GM12878 (cell line): ENCODE results near the gene PLXNA2. TPM values are rescaled to one million over a fixed set of nuclear protein-coding genes. Genes with fewer than 3 reads are reported as not detected.

Experiments used
- ATAC-seq: fragments of 200-7000 bp; cut with Tn5 transposase; 3 replicates; pipeline ENCODE4 v1.9.1; 2020; ENCODE audit warnings: mild to moderate bottlenecking, moderate library complexity
- BruUV-seq: library from RNA; stranded (reverse); fragments of 400-500 nt; replicated peaks from 2 replicates; lab custom pipeline; 2021; lab: Mats Ljungman, UMichigan
- CTCF ChIA-PET: fragments of 300-600 bp; sonication (Branson Sonifier 250); formaldehyde crosslinking; extraction: SDS; loops from one replicate; lab custom pipeline; 2021; ENCODE audit warnings: inconsistent platforms; lab: Yijun Ruan, JAX
- POLR2A ChIA-PET: fragments of 350-600 bp; formaldehyde crosslinking; extraction: SDS; loops from one replicate; lab custom pipeline; 2021; ENCODE audit warnings: inconsistent platforms; lab: Charles Lee
- RAD21 ChIA-PET: fragments of 300-600 bp; sonication (Branson Sonifier 250); formaldehyde crosslinking; loops from one replicate; lab custom pipeline; 2023; ENCODE audit warnings: antibody characterized with exemption; ENCODE audit not compliant: unreplicated experiment; lab: Charles Lee
- SMC1A ChIA-PET: fragments of 300-600 bp; sonication (Branson Sonifier 250); formaldehyde crosslinking; loops from one replicate; lab custom pipeline; 2023; ENCODE audit not compliant: unreplicated experiment, uncharacterized antibody; lab: Charles Lee
- DNase-seq: peaks from one replicate; pipeline ENCODE4 v3.0.0-alpha.2; 2011; ENCODE audit warnings: low read depth, low spot score
- FAIRE-seq: peaks from 3 replicates; lab custom pipeline; 2011; peaks lifted over from hg19 to GRCh38; lab: Jason Lieb, UNC
- H2AFZ ChIP-seq: 2 replicates; pipeline ENCODE4 v1.6.0; 2011; ENCODE audit warnings: low read depth, low read length, control low read depth; ENCODE audit not compliant: control insufficient read depth
- H3K27ac ChIP-seq: 2 replicates; pipeline ENCODE4 v1.5.1; 2011; ENCODE audit warnings: control low read depth; ENCODE audit not compliant: control insufficient read depth, insufficient read depth
- H3K27me3 ChIP-seq, 2 experiments: replicated peaks in 1 of 2; 2 replicates each; pipeline versions ENCODE4 v1.6.0 to v1.6.1; 2011; ENCODE audit warnings: low read length in 1 of 2; ENCODE audit not compliant: control insufficient read depth in 2 of 2, insufficient read depth in 2 of 2
- H3K36me3 ChIP-seq, 2 experiments: 2 replicates each; pipeline ENCODE4 v1.5.1; 2011; ENCODE audit warnings: low read length in 1 of 2; ENCODE audit not compliant: control insufficient read depth in 2 of 2, insufficient read depth in 2 of 2
- H3K4me1 ChIP-seq: 2 replicates; pipeline ENCODE4 v1.6.1; 2011; ENCODE audit warnings: mild to moderate bottlenecking, low read length, moderate library complexity, mixed read lengths; ENCODE audit not compliant: control insufficient read depth, insufficient read depth
- H3K4me2 ChIP-seq: 2 replicates; pipeline ENCODE4 v1.6.0; 2011; ENCODE audit warnings: control low read depth; ENCODE audit not compliant: control insufficient read depth, insufficient read depth
- H3K4me3 ChIP-seq: fragments of 200-600 bp; sonication (generic); 2 replicates; pipeline ENCODE4 v1.5.1; 2016
- H3K79me2 ChIP-seq: 2 replicates; pipeline ENCODE4 v1.6.0; 2011; ENCODE audit warnings: low read length; ENCODE audit not compliant: control insufficient read depth, insufficient read depth
- H3K9ac ChIP-seq: 2 replicates; pipeline ENCODE4 v1.8.0; 2011; ENCODE audit warnings: low read length, control low read depth, mixed read lengths; ENCODE audit not compliant: control insufficient read depth, insufficient read depth
- H3K9me3 ChIP-seq: replicated peaks from 3 replicates; pipeline ENCODE4 v1.5.1; 2011; ENCODE audit warnings: mild to moderate bottlenecking, low read length; ENCODE audit not compliant: control insufficient read depth, insufficient read depth
- H4K20me1 ChIP-seq: 2 replicates; pipeline ENCODE4 v1.6.0; 2011; ENCODE audit not compliant: control insufficient read depth, insufficient read depth
- BCL11A ChIP-seq: IDR thresholded peaks from 2 replicates; pipeline ENCODE4 v1.6.1; 2011; ENCODE audit warnings: low read depth, low read length
- ELK1 ChIP-seq: IDR thresholded peaks from 2 replicates; pipeline ENCODE4 v1.6.1; 2012; ENCODE audit warnings: low read depth, low read length, improper control_type of control experiment
- FOS ChIP-seq: IDR thresholded peaks from 3 replicates; pipeline ENCODE4 v1.6.1; 2011; ENCODE audit warnings: borderline replicate concordance; ENCODE audit not compliant: insufficient read length; ENCODE audit errors: extremely low read depth
- FOXM1 ChIP-seq: IDR thresholded peaks from 2 replicates; pipeline ENCODE4 v1.6.1; 2012; ENCODE audit warnings: low read depth, mild to moderate bottlenecking, inconsistent platforms, low read length, moderate library complexity
- NR2C1 ChIP-seq: fragments of 450-650 bp; IDR thresholded peaks from 2 replicates; pipeline ENCODE4 v1.6.1; 2017; ENCODE audit warnings: antibody characterized with exemption, mild to moderate bottlenecking, moderate library complexity
- NR2F1 ChIP-seq: fragments of 450-650 bp; conservative IDR thresholded peaks from 2 replicates; pipeline ENCODE4 v1.6.1; 2017; ENCODE audit warnings: mild to moderate bottlenecking
- RELB ChIP-seq: fragments of 450-650 bp; IDR thresholded peaks from 2 replicates; pipeline ENCODE4 v1.6.1; 2017; ENCODE audit warnings: low read depth, mild to moderate bottlenecking, moderate library complexity
- SIX5 ChIP-seq: IDR thresholded peaks from 2 replicates; pipeline ENCODE4 v1.6.1; 2011; ENCODE audit warnings: mild to moderate bottlenecking, low read depth, low read length, moderate library complexity; ENCODE audit not compliant: severe bottlenecking
- SMAD5 ChIP-seq: IDR thresholded peaks from 2 replicates; pipeline ENCODE4 v1.6.1; 2016; ENCODE audit warnings: antibody characterized with exemption, low read depth
- SP1 ChIP-seq: IDR thresholded peaks from one replicate; pipeline ENCODE4 v1.6.1; 2011; ENCODE audit warnings: low read depth, low read length
- ZNF622 ChIP-seq: fragments of 450-650 bp; IDR thresholded peaks from 2 replicates; pipeline ENCODE4 v1.6.1; 2017; ENCODE audit warnings: mild to moderate bottlenecking, inconsistent platforms
- WGBS: methylation state at CpG from one replicate; pipeline ENCODE4 v1.1.6; 2016; ENCODE audit warnings: low lambda C conversion rate; ENCODE audit not compliant: insufficient replicate concordance, insufficient coverage; ENCODE audit errors: missing lambda C conversion rate; 5-methylcytosine and 5-hydroxymethylcytosine counted together
- in situ Hi-C: fragments of 300-500 bp; cut with MboI; formaldehyde crosslinking; loops from 9 replicates; pipeline ENCODE4 v1.14.3; 2018; ENCODE audit warnings: mixed read lengths
- intact Hi-C: fragments of 100-400 bp; cut with micrococcal nuclease; formaldehyde crosslinking; loops from one replicate; pipeline ENCODE4 v1.14.2; 2022; ENCODE audit not compliant: unreplicated experiment
- polyA plus RNA-seq, 11 experiments: library from polyadenylated mRNA; depleted of rRNA in 4 of 11; unstranded in 6 of 11; stranded (reverse) in 5 of 11; fragments of >200 nt; fragmentation: Nextera tagmentation in 4 of 11; fragmentation: Illumina TruSeq in 1 of 11; extraction: Ambion mirVana in 4 of 11; extraction: Trizol in 1 of 11; gene quantifications; 1 replicate in 1 of 11; 2 replicates in 10 of 11; pipeline versions ENCODE4 v1.2.1 to v1.2.3, GENCODE V29; 2011 to 2016; ENCODE audit warnings: inconsistent platforms in 2 of 11, missing spikeins in 2 of 11, low read depth in 1 of 11
- total RNA-seq, 4 experiments: library from RNA; depleted of rRNA in 3 of 4; stranded (reverse); fragments of >200 nt in 3 of 4; fragmentation: Illumina TruSeq in 1 of 4; extraction: Trizol in 1 of 4; gene quantifications; 2 replicates each; pipeline versions ENCODE4 v1.2.1 to v1.2.3, GENCODE V29; 2013 to 2021

Gene PLXNA2
- total and polyA plus RNA-seq, 10 of the 15 experiments (the other 5 are each of a cell fraction or from before 2014, with no cell fraction given): under 0.01 to 0.08 (median 0.07) TPM; not detected in 4

GRCh38 chr1:208183977-208184911 is 59.9 kb downstream of the PLXNA2 start (continued):
- TF ChIP-seq RELB: no peak
- no peak for TF ChIP-seq BCL11A
- no peak for TF ChIP-seq FOXM1
- no peak for TF ChIP-seq SP1
- no peak for TF ChIP-seq ELK1
- TF ChIP-seq SMAD5: no peak

GRCh38 chr1:208182880-208183645 is 61.1 kb downstream of the PLXNA2 start:
- no peak for DNase-seq
- in situ Hi-C loops (no loop called here), intact Hi-C loops (no loop called here)
- no peak overlapping the region for H3K27ac ChIP-seq
- peaks cover 26% of the 10 kb centered on the region for H3K4me1 ChIP-seq
- SMC1A ChIA-PET: interaction anchor here (1.0 to 1.9 kb wide), 4 partner anchors 23 to 57 kb away, joined by 3 to 7 read pairs (median 3); no protein-coding TSS in a partner anchor
- H3K9ac ChIP-seq: no peak overlapping the region
- no peaks in the 10 kb centered on the region for H4K20me1 ChIP-seq
- no peaks in the 10 kb centered on the region for H3K9me3 ChIP-seq
- no peak for ATAC-seq
- POLR2A ChIA-PET: no interaction called here
- BruUV-seq: no TSS peak
- H3K36me3 ChIP-seq: no peaks in the 10 kb centered on the region
- FAIRE-seq: no peak
- H3K79me2 ChIP-seq: no peaks in the 10 kb centered on the region
- TF ChIP-seq NR2C1: peak; percentile 45
- TF ChIP-seq ZNF622: no peak
- TF ChIP-seq SIX5: no peak
- 0 out of 2 replicates have a peak, but pooled peaks have one; percentile 34 for TF ChIP-seq NR2F1
- TF ChIP-seq FOS: no peak
- 18% methylated on average over 6 of the region's 10 CpGs for WGBS
- no peak overlapping the region for H3K4me3 ChIP-seq
- no peaks in the 10 kb centered on the region; a peak in 1 of 4 replicates for H3K27me3 ChIP-seq
- no peak overlapping the region for H3K4me2 ChIP-seq
- CTCF ChIA-PET: interaction anchor here (0.9 to 1.6 kb wide), 6 partner anchors 8 to 220 kb away, joined by 3 to 5 read pairs (median 4); no protein-coding TSS in a partner anchor
- RAD21 ChIA-PET: interaction anchor here (1.9 kb wide), 1 partner anchor 23 kb away, joined by 4 read pairs; no protein-coding TSS in a partner anchor
- H2AFZ ChIP-seq: no peak overlapping the region
